Adipocyte (in vitro differentiated cells): ENCODE data around the gene DCST1.
A peak's percentile ranks its signal among the peaks of the same experiment; 100 is the strongest.

Source experiments
- DNase-seq: peaks from one replicate; pipeline ENCODE4 v3.0.0-alpha.2; 2015; ENCODE audit warnings: low read depth
- H3K27me3 ChIP-seq: replicated peaks from 2 replicates; pipeline ENCODE4 v1.7.0; 2013; ENCODE audit warnings: mild to moderate bottlenecking, low read length, moderate library complexity; ENCODE audit not compliant: control insufficient read depth, insufficient read depth
- H3K36me3 ChIP-seq: 2 replicates; pipeline ENCODE4 v1.7.0; 2013; ENCODE audit warnings: low read length, mild to moderate bottlenecking, moderate library complexity; ENCODE audit not compliant: control insufficient read depth, insufficient read depth, severe bottlenecking
- H3K4me1 ChIP-seq: 2 replicates; pipeline ENCODE4 v1.7.0; 2013; ENCODE audit warnings: mild to moderate bottlenecking, low read length, moderate library complexity; ENCODE audit not compliant: control insufficient read depth, insufficient read depth
- H3K4me3 ChIP-seq: 2 replicates; pipeline ENCODE4 v1.7.0; 2013; ENCODE audit warnings: mild to moderate bottlenecking, low read length, moderate library complexity
- H3K9ac ChIP-seq: 2 replicates; pipeline ENCODE4 v1.7.0; 2013; ENCODE audit warnings: mild to moderate bottlenecking, low read length, moderate library complexity
- H3K9me3 ChIP-seq: 2 replicates; pipeline ENCODE4 v1.7.0; 2013; ENCODE audit warnings: mild to moderate bottlenecking, low read length, moderate library complexity; ENCODE audit not compliant: control insufficient read depth

The DCST1 gene

DNA sequence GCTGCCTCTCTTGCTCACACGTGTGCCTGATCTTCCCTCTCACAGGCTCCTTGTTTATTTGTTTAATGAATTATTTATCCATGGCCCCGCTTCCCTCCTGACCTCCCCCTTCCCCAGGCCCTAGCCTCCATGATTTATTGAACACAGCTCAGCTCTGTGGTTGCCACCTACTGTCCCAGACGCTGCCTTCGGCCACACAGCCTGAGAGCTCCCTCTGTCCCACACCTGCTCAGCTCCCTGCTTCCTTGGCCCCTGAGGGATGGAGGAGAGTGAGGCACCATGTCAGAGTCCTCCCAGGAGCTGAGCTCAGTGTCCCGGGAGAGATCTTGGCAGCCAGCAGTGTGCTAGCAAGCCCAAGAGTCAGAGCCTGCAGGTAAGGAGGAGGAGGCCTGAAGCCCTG lies 41.9 kb downstream of the DCST1 start:
- H3K4me1 ChIP-seq = peaks cover 13% of the 10 kb centered on the region
- no peak overlapping the region for H3K4me3 ChIP-seq
- no peaks in the 10 kb centered on the region for H3K9me3 ChIP-seq
- H3K36me3 ChIP-seq = no peaks in the 10 kb centered on the region
- no peak overlapping the region for H3K9ac ChIP-seq
- H3K27me3 ChIP-seq = peaks cover 20% of the 10 kb centered on the region
- no peak for DNase-seq

DNA sequence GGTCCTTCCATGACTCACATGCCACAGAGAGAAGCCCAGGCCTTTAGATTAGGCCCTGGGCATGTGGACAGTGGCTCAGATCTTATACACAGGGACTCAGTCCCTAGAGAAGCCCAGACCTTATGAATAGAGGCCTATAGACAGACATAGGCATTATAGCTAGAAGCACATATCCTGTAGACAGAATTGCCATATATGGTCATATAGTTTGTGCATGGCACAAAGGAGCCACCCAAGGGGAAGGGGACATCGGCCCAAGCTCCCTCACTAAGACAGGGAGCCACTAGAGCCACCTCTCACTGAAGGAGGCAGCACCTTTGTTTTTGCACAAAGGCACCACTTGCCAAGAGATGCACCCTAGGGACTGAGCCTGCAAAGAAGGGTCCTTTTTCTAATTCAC lies 42.7 kb downstream of the DCST1 start:
- no peaks in the 10 kb centered on the region for H3K36me3 ChIP-seq
- H3K4me1 ChIP-seq = peaks cover 11% of the 10 kb centered on the region
- peaks cover 27% of the 10 kb centered on the region for H3K27me3 ChIP-seq
- no peak overlapping the region for H3K4me3 ChIP-seq
- H3K9me3 ChIP-seq = no peaks in the 10 kb centered on the region
- no peak overlapping the region for H3K9ac ChIP-seq
- no peak for DNase-seq

DNA sequence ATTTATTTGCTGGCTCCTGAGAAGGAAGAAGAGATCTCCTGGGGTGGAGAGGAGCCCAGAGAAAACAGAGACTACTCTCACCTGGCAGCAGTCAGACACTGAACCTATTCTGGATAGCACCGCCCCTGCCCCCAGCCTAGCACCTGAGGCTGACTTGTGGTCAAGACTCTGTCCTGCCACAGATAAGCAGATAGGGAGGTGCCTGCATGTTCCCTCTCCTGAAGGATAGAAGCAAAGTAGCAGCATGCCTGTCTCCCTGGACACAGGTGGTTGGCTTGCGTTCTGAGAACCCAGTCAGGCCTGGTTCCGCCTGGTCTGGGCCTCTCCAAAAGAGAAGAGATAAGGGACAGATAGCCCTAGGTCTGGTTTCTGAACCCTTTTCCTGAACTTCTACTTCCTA lies 43.7 kb downstream of the DCST1 start:
- peaks cover 15% of the 10 kb centered on the region for H3K4me1 ChIP-seq
- H3K9ac ChIP-seq = no peak overlapping the region
- DNase-seq = no peak
- no peak overlapping the region for H3K4me3 ChIP-seq
- no peaks in the 10 kb centered on the region for H3K9me3 ChIP-seq
- no peaks in the 10 kb centered on the region for H3K36me3 ChIP-seq
- peaks cover 34% of the 10 kb centered on the region for H3K27me3 ChIP-seq

DNA sequence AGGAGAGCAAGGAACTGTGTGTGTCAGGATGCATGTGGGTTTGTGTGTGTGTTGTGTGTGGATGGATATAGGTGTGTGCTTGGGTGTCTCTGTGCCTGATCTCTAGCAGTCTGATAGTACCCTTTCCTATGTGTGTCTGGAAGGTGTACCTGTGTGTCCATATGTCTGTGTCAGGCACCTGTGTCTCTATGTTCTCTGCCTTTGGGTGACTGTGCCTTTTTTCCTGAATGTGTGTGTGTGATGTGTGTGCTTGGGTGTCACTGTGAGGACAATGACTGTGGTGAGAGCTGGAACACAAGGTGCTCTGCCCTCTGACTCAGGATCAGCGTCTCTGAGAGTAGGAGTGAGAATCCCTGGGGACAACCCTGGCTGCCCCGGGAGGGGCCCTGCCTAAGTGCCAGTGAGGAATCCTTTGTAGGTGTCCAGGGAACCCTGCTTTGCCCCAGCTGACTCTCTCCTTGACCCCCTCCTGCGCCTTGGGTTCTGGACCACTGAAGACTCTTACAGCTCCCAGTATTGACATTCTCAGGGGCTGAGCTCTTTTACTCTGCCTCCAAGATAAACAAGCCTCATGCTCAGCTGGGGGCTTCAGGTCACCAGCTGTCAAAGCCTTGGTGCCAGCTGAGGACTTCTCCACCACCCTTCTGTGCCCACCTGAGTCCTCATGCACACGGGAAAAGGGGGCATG lies 44.3 kb downstream of the DCST1 start:
- H3K27me3 ChIP-seq = peaks cover 39% of the 10 kb centered on the region
- peaks cover 18% of the 10 kb centered on the region for H3K4me1 ChIP-seq
- DNase-seq = no peak
- H3K9me3 ChIP-seq = no peaks in the 10 kb centered on the region
- no peak overlapping the region for H3K4me3 ChIP-seq
- H3K36me3 ChIP-seq = no peaks in the 10 kb centered on the region
- no peak overlapping the region for H3K9ac ChIP-seq

DNA sequence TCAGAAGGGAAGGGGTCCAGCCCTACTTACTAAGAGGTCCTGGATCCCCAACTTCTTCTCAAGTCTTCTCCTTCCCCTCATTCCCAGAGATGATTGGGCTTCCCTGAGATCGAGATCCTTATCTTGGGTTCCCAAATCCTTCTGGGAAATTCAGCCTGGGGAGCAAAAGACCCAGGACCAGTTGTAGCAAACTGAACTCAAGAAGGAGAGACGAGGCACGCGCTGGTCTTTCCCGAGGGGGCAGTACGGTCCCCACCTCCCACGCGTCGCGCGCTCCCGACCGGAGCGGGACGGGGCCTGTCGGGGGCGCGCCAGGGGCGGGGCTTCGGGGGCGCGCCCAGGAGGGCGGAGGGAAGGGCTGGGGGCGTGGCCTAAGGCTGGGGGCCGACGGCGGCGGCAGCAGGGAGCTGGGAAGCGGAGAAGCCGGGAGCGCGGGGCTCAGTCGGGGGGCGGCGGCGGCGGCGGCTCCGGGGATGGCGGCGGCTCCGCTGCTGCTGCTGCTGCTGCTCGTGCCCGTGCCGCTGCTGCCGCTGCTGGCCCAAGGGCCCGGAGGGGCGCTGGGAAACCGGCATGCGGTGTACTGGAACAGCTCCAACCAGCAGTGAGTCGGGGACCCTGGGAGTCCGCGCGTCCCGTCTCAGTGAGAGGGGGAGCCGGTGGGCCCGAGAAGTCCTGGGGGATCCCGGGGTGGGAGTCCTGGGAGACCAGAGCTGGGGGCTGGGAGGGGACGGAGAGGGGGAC lies 45.0 kb downstream of the DCST1 start, which contains the start of gene EFNA3:
TSS of gene EFNA3 (plus strand) at position 369 of the 741 bp plus-strand sequence. CDS start at position 474, 105 bp downstream.
- H3K4me3 ChIP-seq = peak within 1 kb of the TSS; percentile 44
- H3K9ac ChIP-seq = peak within 1 kb of the TSS; percentile 7
- H3K27me3 ChIP-seq = peaks cover 47% of the 10 kb centered on the region
- peak; percentile 91 for DNase-seq
- H3K36me3 ChIP-seq = no peaks in the 10 kb centered on the region
- H3K9me3 ChIP-seq = no peaks in the 10 kb centered on the region
- H3K4me1 ChIP-seq = peaks cover 18% of the 10 kb centered on the region

DNA sequence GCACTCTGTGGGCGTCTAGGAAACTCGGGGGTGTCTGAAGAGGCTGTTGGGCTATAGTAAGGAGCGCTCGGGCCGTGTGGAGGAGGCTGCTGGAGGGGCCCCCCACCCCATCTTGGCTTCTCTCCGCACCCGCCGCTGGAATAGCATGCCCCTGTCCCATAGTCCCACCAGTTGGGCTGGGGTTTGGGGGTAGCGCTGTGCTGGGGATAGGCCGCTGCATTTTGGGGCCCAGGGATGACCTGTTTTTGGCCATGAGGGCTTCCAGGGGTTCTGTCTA lies 45.5 kb downstream of the DCST1 start:
- Histone ChIP-seq H3K36me3 (no peaks in the 10 kb centered on the region), H3K27me3 (peaks cover 52% of the 10 kb centered on the region), H3K4me3 (peak overlapping the region; percentile 41), H3K9ac (no peak overlapping the region), H3K9me3 (no peaks in the 10 kb centered on the region), H3K4me1 (peaks cover 18% of the 10 kb centered on the region)
- no peak for DNase-seq

DNA sequence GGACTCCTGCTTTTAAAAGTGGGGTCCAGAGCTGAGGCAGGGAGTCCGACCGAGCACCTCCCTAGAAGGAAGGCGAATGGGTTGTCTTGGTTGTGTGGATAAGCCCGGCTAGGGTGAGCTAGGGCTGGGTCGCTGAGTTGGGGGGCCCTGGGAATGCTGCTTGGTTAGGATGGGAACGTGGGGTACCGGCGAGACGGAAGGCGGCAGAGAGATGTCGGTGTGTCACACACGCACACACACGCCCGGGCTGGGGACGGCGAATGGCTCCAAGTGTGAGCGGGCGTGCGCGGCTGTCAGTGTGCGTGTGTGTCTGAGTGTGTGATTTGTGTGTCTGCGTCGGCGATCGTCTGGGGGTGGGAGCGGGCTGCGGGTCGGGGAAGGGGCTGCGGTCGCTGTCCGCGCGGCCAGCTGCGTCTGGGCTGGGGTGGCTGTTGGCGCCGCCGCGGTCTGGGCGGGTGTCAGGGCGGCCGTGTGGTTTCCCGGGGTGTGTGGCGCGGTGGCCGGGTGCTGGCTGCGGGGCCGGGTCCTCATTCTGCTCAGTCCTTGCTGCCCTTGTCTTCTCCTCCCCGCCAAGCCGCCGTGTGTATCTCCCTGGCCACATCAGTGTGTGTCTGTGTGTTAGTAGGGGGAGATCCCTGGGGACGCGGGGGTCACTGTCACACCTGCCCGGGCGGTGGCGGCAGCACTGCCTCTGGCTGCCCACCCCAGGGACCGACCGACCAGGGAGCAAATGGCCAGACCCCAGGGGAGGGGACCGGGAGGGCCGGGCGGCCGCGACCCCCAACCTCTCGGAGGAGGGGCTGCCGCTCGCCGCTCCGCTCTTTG lies 46.1 kb downstream of the DCST1 start:
- no peaks in the 10 kb centered on the region for H3K9me3 ChIP-seq

DNA sequence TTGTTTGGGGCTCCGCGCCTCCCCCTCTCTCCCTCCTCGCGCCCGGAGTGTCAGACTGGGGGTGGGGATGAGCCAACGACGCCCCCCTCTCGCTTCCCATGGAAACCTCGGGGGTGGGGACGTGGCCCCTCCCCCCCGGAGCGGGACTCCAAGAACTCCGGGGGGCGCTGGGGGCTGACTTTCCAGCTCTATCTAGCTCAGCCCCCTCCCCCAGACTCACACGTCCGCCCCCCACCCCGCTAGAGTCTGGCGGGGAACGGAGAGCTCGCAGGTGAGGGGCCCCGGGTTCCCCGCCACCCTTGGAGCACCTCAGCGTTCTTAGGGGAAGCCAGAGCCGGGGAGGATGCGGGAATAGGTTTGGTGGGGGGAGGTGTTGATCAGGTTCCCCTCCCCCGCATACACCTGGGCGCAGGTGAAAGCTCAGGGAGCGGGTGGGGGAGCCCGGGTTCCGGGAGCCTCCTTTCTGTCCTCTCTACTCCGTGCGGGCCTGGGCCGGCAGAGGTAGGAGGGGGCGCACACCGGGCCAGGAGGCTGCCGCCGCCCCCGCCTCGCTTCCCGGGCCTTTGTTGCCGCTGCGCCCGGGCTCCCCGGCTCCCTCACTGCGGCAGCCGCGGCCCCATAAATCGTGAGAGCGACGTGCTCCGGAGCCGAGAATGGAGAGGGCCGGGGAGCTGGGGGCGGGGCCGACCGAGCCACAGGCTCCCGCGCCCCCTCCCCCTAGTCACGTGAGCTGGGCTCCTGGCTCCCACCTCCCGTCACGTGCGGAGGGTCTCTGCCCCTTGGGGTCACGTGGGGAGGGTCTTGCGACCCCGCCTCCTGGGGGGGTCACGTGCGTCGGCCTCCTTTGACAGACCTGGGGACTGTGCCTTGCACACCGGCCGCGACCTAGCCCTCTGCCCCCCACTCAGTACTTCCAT lies 46.9 kb downstream of the DCST1 start:
- H3K36me3 ChIP-seq = no peaks in the 10 kb centered on the region

More for the DNA sequence above, 46.1 kb downstream of the DCST1 start:
- Histone ChIP-seq H3K4me1 (peaks cover 23% of the 10 kb centered on the region), H3K4me3 (peak overlapping the region; percentile 44), H3K9ac (no peak overlapping the region), H3K27me3 (peaks cover 50% of the 10 kb centered on the region), H3K36me3 (no peaks in the 10 kb centered on the region)
- peak; percentile 47 for DNase-seq

DNA sequence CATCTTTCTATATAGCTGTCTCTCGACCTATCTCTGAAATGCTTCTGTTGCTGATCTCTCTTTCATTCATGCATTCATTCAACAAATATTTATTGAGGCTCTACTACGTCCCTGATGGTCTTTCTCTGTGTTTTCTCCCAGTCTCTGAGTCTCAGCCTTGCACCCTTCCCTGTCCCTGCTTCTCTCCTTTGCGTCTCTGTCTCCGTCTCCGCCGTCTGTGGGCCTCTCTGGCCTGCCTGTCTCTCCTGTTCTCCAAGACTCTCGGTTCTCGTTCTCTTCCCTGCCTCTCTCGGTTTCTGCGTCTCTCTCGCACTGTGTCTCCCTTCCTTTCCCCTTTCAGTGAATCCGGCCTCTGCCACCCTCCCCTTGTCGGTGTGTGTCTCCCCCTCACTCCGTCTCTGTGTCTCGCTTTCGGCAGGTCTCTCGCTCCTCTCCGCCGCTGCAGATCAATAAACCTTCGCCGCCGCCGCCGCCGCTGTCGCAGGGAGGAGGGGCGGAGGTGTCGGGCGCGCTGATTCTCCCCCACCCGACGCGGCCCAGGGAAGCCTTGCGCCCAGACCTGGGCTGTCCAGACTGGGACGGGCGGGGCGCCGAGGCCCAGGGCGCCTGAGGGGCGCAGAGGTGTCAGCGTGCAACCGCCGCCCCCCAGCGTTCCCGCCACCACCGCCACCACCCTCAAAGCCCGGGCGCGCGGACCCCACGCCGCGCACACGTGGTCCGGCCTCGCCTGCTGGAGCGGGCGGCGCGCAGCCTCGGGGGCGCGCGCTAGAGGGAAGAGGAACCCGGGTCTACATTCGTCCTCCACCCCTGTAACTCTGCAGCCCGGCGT lies 48.1 kb downstream of the DCST1 start:
- H3K36me3 ChIP-seq = no peaks in the 10 kb centered on the region
- no peak for DNase-seq
- peak overlapping the region; percentile 53 for H3K4me3 ChIP-seq
- H3K4me1 ChIP-seq = peaks cover 27% of the 10 kb centered on the region
- no peaks in the 10 kb centered on the region for H3K9me3 ChIP-seq
- H3K27me3 ChIP-seq = peaks cover 43% of the 10 kb centered on the region
- no peak overlapping the region for H3K9ac ChIP-seq

More for the DNA sequence above, 46.9 kb downstream of the DCST1 start:
- Histone ChIP-seq H3K27me3 (peaks cover 43% of the 10 kb centered on the region), H3K4me3 (no peak overlapping the region), H3K4me1 (peaks cover 25% of the 10 kb centered on the region), H3K9me3 (no peaks in the 10 kb centered on the region), H3K9ac (no peak overlapping the region)
- DNase-seq = peak; percentile 54
